Liver (tissue), 9 donors: ENCODE measurements around the gene KLHL14. TPM values are rescaled to one million over a fixed set of nuclear protein-coding genes. Genes with fewer than 3 reads are reported as not detected.

Source experiments
- DNase-seq: peaks from one replicate; pipeline ENCODE4 v3.0.0-alpha.2; 2017; ENCODE audit warnings: low spot score
- H3K27ac ChIP-seq, 2 donors: one replicate each; pipeline ENCODE4 v1.7.0; 2013; ENCODE audit warnings: inconsistent platforms in 2 of 2, low read length in 2 of 2, control low read depth in 1 of 2, low read depth in 1 of 2, mild to moderate bottlenecking in 1 of 2
- H3K27me3 ChIP-seq, 4 donors: one replicate each; pipeline versions ENCODE4 v1.6.1 to v1.7.0; 2013; ENCODE audit warnings: low read length in 3 of 4, inconsistent platforms in 1 of 4, mild to moderate bottlenecking in 1 of 4, moderate library complexity in 1 of 4; ENCODE audit not compliant: control insufficient read depth in 4 of 4, insufficient read depth in 4 of 4
- H3K36me3 ChIP-seq, 4 donors: one replicate each; pipeline versions ENCODE4 v1.6.1 to v1.7.0; 2013; ENCODE audit warnings: low read length in 3 of 4, mild to moderate bottlenecking in 3 of 4, low read depth in 1 of 4, moderate library complexity in 1 of 4; ENCODE audit not compliant: control insufficient read depth in 4 of 4, insufficient read depth in 3 of 4
- H3K4me1 ChIP-seq, 4 donors: one replicate each; pipeline versions ENCODE4 v1.6.1 to v1.7.0; 2013; ENCODE audit warnings: low read length in 3 of 4, mild to moderate bottlenecking in 3 of 4, moderate library complexity in 1 of 4; ENCODE audit not compliant: control insufficient read depth in 4 of 4, insufficient read depth in 4 of 4
- H3K4me3 ChIP-seq, 3 donors: one replicate each; pipeline versions ENCODE4 v1.6.1 to v1.7.0; 2013; ENCODE audit warnings: low read length in 3 of 3, control low read depth in 1 of 3, low read depth in 1 of 3, mild to moderate bottlenecking in 1 of 3
- H3K9ac ChIP-seq, 2 donors: one replicate each; pipeline ENCODE4 v1.7.0; 2013; ENCODE audit warnings: low read length in 2 of 2, mild to moderate bottlenecking in 2 of 2, moderate library complexity in 2 of 2, control low read depth in 1 of 2, low read depth in 1 of 2
- H3K9me3 ChIP-seq, 4 donors: one replicate each; pipeline versions ENCODE4 v1.6.1 to v1.7.0; 2013; ENCODE audit warnings: low read length in 3 of 4; ENCODE audit not compliant: control insufficient read depth in 4 of 4
- ATF3 ChIP-seq: IDR thresholded peaks from 2 replicates; pipeline ENCODE4 v1.6.1; 2016; ENCODE audit warnings: antibody characterized with exemption
- CTCF ChIP-seq: fragments of 150-350 bp; IDR thresholded peaks from 2 replicates; pipeline ENCODE4 v1.5.1; 2017; ENCODE audit warnings: improper control_type of control experiment, low read depth, low read length; ENCODE audit not compliant: missing input control
- EGR1 ChIP-seq, 2 donors: IDR thresholded peaks; 2 replicates each; pipeline ENCODE4 v1.6.1; 2016 to 2018; ENCODE audit warnings: antibody characterized with exemption in 2 of 2, low read depth in 2 of 2
- FOXA1 ChIP-seq: IDR thresholded peaks from 2 replicates; pipeline ENCODE4 v1.6.1; 2016; ENCODE audit warnings: antibody characterized with exemption
- FOXA2 ChIP-seq: IDR thresholded peaks from 2 replicates; pipeline ENCODE4 v1.6.1; 2016; ENCODE audit warnings: antibody characterized with exemption
- GABPA ChIP-seq, 2 donors: IDR thresholded peaks in 1 of 2; conservative IDR thresholded peaks in 1 of 2; 2 replicates each; pipeline ENCODE4 v1.6.1; 2016; ENCODE audit warnings: antibody characterized with exemption in 2 of 2, mild to moderate bottlenecking in 1 of 2, moderate library complexity in 1 of 2
- HNF4A ChIP-seq, 2 donors: conservative IDR thresholded peaks; 2 replicates each; pipeline ENCODE4 v1.6.1; 2016; ENCODE audit warnings: antibody characterized with exemption in 2 of 2, mild to moderate bottlenecking in 2 of 2
- HNF4G ChIP-seq: IDR thresholded peaks from 2 replicates; pipeline ENCODE4 v1.6.1; 2016; ENCODE audit warnings: antibody characterized with exemption
- JUND ChIP-seq, 2 donors: IDR thresholded peaks; 2 replicates each; pipeline ENCODE4 v1.6.1; 2016; ENCODE audit warnings: antibody characterized with exemption in 2 of 2
- MAX ChIP-seq: IDR thresholded peaks from 2 replicates; pipeline ENCODE4 v1.6.1; 2016; ENCODE audit warnings: antibody characterized with exemption
- NR2F2 ChIP-seq: IDR thresholded peaks from 2 replicates; pipeline ENCODE4 v1.6.1; 2016; ENCODE audit warnings: antibody characterized with exemption
- RAD21 ChIP-seq, 2 donors: IDR thresholded peaks; 2 replicates each; pipeline ENCODE4 v1.6.1; 2016; ENCODE audit warnings: antibody characterized with exemption in 2 of 2, mild to moderate bottlenecking in 2 of 2
- REST ChIP-seq: IDR thresholded peaks from 2 replicates; pipeline ENCODE4 v1.6.1; 2016; ENCODE audit warnings: antibody characterized with exemption, mild to moderate bottlenecking
- RXRA ChIP-seq, 2 donors: IDR thresholded peaks; 2 replicates each; pipeline ENCODE4 v1.6.1; 2017 to 2018; ENCODE audit warnings: antibody characterized with exemption in 2 of 2, mild to moderate bottlenecking in 1 of 2
- SP1 ChIP-seq: IDR thresholded peaks from 2 replicates; pipeline ENCODE4 v1.6.1; 2018; ENCODE audit warnings: antibody characterized with exemption, mild to moderate bottlenecking
- TAF1 ChIP-seq: conservative IDR thresholded peaks from 2 replicates; pipeline ENCODE4 v1.6.1; 2016; ENCODE audit warnings: antibody characterized with exemption, mild to moderate bottlenecking
- YY1 ChIP-seq: IDR thresholded peaks from 2 replicates; pipeline ENCODE4 v1.6.1; 2016; ENCODE audit warnings: antibody characterized with exemption, mild to moderate bottlenecking
- ZBTB33 ChIP-seq: IDR thresholded peaks from 2 replicates; pipeline ENCODE4 v1.6.1; 2016; ENCODE audit warnings: antibody characterized with exemption
- WGBS: extraction: QIAGEN DNeasy Blood & Tissue Kit; methylation state at CpG from one replicate; pipeline ENCODE4 v1.1.7; 2013; 5-methylcytosine and 5-hydroxymethylcytosine counted together
- polyA plus RNA-seq, 2 donors: library from polyadenylated mRNA; stranded (reverse) in 1 of 2; unstranded in 1 of 2; fragments of 200-250 nt in 1 of 2; fragments of >200 nt in 1 of 2; fragmentation: Nextera tagmentation in 1 of 2; extraction: Ambion mirVana in 1 of 2; gene quantifications; one replicate each; pipeline versions ENCODE4 v1.2.1 to v1.2.3, GENCODE V29; 2013 to 2015
- total RNA-seq, 2 donors: library from RNA; depleted of rRNA; stranded (reverse); fragments of >200 nt; gene quantifications; one replicate each; pipeline ENCODE4 v1.2.3, GENCODE V29; 2014
- donor health status: healthy.
- donor health status: healthy.
- donor health status: healthy.
- donor health status: healthy.
- donor health status: healthy.

The KLHL14 gene
- total and polyA plus RNA-seq, 4 donors, result 0.02 to 1.1 (median 0.15) TPM

GRCh38 chr18:32712860-32713259 lies 60.0 kb downstream of the KLHL14 start:
- TF ChIP-seq JUND (IDR thresholded peaks at IDR 0.05) (no peak), HNF4G (no peak), MAX (no peak), GABPA (IDR thresholded peaks at IDR 0.05 in 1 of 2, conservative IDR thresholded peaks at IDR 0.05 in 1 of 2) (no peak), SP1 (no peak), CTCF (no peak), TAF1 (no peak), FOXA1 (no peak)
- no peaks in the 10 kb centered on the region for H3K36me3 ChIP-seq
- 83% methylated on average over 1 of the region's 1 CpG for WGBS
- no peaks in the 10 kb centered on the region for H3K9me3 ChIP-seq
- no peaks in the 10 kb centered on the region for H3K4me1 ChIP-seq
- H3K27ac ChIP-seq, result no peak overlapping the region
- no peaks in the 10 kb centered on the region for H3K27me3 ChIP-seq
- no peak overlapping the region for H3K4me3 ChIP-seq
- DNase-seq, result no peak
- H3K9ac ChIP-seq, result no peak overlapping the region

- no peak for DNase-seq
Measured at GRCh38 chr18:32711862-32712261, 61.0 kb downstream of the KLHL14 start.

More at GRCh38 chr18:32711862-32712261, 61.0 kb downstream of the KLHL14 start:
- Histone ChIP-seq H3K4me3 (no peak overlapping the region), H3K9me3 (no peaks in the 10 kb centered on the region), H3K27me3 (no peaks in the 10 kb centered on the region), H3K4me1 (no peaks in the 10 kb centered on the region), H3K36me3 (no peaks in the 10 kb centered on the region), H3K27ac (no peak overlapping the region), H3K9ac (no peak overlapping the region)
- TF ChIP-seq RAD21 (IDR thresholded peaks at IDR 0.05), result no peak
- no peak for TF ChIP-seq MAX
- no peak for TF ChIP-seq FOXA1
- TF ChIP-seq YY1, result no peak
- TF ChIP-seq REST, result no peak
- TF ChIP-seq NR2F2, result no peak
- no peak for TF ChIP-seq FOXA2
- TF ChIP-seq HNF4A (conservative IDR thresholded peaks at IDR 0.05), result no peak
- no peak for TF ChIP-seq HNF4G
- TF ChIP-seq GABPA (IDR thresholded peaks at IDR 0.05 in 1 of 2, conservative IDR thresholded peaks at IDR 0.05 in 1 of 2), result no peak
- no peak for TF ChIP-seq TAF1
- TF ChIP-seq CTCF, result no peak
- no peak for TF ChIP-seq ZBTB33
- TF ChIP-seq EGR1 (IDR thresholded peaks at IDR 0.05; ENCODE audit: low read depth in 2 of 2), result no peak
- no peak for TF ChIP-seq ATF3
- no peak for TF ChIP-seq RXRA (IDR thresholded peaks at IDR 0.05)
- WGBS, result 92% methylated on average over 2 of the region's 2 CpGs
